GM21723 (cell line): ENCODE results near the gene PPARG.
"Not testable (repeated sequence)": the region's sequence is repeated elsewhere in the genome, so short reads cannot be mapped to it uniquely, and the experiment has no call there.

Experiments used
- ATAC-seq: cut with Tn5 transposase; IDR thresholded peaks from one replicate; pipeline ENCODE4 v1.9.1; 2021; ENCODE audit warnings: mild to moderate bottlenecking, moderate library complexity; ENCODE audit not compliant: unreplicated experiment

PPARG gene

DNA sequence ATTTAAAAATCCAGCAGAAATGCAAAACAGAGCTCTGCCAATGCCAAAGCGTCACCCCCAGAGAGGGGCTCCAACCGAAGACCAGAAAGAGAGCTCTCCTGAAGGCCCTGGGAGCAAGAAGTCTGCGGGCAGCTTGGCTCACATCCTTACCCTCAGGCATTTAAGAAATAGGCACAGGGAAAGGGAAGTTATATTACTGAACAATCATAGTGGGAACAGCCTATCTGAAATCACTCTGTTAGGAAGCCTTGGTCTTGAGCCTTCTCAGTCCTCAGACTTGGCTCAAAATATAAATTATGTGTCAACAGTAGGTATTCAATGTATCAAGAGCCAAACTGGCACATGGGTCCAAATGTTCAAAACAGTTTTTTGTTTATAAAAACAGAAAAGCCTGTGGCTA, 10.3 kb upstream of the PPARG start:
- no peak for ATAC-seq

GRCh38 chr3:12279591-12280326, 9.1 kb upstream of the PPARG start:
- no peak for ATAC-seq

DNA sequence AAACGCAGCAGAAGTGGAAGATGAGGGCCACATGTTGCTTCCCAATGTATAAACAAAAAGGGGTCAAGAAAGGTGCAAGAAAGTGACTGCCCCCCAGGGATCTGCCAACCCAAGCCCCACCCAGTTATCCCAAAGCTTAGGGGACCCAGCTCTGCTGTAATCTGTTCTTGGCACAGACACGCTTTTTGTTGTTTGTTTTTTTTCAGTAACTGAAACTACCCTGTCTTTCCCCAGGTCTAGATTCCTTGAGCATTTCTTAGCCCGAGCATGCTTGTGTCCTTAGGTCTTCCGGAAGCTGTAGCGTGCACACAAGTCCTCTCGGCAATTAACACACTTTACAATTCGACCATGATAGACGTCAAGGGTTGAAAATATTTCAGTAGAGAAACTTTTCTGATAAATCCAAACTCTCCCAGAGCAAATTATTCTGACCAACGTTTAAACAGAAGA, 8.5 kb upstream of the PPARG start:
- ATAC-seq = no peak

GRCh38 chr3:12284591-12284990, 4.3 kb upstream of the PPARG start:
- no peak for ATAC-seq

- no peak for ATAC-seq
Measured at GRCh38 chr3:12285003-12285555, 3.8 kb upstream of the PPARG start.

- ATAC-seq = not testable (repeated sequence)
Measured at GRCh38 chr3:12285779-12286178, 3.1 kb upstream of the PPARG start.

DNA sequence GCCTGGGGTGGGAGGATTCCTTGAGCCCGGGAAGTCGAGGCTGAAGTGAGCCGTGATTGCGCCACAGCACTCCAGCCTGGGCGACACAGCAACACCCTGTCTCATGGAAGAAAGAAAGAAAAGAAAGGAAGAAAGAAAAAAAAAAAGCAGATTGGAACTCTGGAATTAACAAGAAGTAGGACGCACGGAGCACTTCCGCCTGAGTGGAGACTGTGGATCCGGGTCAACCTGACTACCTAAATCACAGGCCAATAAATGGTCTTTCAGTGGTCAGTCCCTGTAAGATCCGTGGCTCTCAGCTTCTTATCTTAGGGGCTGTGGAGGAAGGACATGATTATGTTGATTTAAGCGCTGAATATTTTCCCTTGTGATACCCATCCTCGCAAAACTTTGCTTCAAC, 2.4 kb upstream of the PPARG start:
- ATAC-seq = no peak

DNA sequence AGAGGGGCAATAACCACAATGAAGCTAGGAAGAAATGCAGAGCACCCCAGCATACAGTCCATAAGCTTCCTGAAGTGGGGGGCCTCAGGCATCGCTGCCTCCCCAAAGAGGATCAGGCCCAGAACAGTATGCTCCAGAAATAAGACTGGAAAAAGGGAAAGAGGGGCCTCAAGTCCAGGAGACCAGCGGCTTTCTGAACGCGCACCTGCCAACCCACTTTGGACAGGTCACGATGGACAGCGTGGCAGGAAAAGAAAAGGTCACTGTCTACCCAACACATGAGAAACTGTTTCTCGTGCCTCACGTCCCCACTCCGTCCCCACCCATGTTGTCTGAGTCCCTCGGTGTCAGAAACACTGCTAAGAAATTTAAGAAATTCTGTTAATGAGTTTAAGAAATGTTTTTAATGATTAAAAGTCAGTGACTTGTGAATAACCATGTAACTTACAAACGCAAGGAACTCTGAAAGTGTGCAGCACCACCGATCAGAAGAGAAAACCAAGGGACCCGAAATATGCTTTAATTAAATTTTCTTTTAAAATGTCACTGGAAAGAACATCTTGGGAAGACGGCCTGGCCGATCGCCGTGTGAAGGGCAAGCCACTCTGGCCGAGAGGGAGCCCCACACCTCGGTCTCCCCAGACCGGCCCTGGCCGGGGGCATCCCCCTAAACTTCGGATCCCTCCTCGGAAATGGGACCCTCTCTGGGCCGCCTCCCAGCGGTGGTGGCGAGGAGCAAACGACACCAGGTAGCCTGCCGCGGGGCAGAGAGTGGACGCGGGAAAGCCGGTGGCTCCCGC, 1.7 kb upstream of the PPARG start:
- no peak for ATAC-seq

DNA sequence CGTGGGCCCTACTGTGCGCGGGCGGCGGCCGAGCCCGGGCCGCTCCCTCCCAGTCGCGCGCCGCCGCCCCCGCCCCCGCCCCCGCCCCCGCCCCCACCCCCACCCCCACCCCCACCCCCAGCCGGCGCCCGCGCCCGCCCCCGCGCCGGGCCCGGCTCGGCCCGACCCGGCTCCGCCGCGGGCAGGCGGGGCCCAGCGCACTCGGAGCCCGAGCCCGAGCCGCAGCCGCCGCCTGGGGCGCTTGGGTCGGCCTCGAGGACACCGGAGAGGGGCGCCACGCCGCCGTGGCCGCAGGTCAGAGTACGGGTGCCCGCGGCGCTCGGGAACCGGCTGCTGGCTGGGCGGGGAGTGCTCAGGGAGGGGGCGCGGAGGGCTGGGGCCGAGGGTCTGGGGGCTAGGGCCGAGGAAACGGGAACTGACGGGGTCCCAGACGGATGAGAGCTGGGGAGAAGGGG, 1.1 kb upstream of the PPARG start:
- ATAC-seq = no peak

DNA sequence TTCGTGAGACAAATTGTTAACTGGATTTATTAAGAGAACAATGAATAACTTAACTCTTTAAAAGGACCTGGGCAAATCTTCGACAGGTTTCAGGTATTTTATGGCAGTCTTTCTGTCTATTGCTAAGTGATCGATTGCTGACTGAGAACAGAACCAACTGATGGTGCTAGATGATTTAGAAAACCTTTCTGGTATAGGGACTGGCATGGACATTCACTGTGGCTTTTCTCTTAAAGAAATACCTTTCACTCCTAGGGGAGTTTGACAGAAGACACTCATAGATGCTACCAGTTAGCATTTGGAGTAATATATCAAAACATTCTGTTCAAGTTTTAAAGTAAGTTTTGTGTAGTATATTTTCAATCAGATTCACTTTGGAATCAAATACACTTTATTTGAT, 654 bp downstream of the PPARG start:
- no peak for ATAC-seq

DNA sequence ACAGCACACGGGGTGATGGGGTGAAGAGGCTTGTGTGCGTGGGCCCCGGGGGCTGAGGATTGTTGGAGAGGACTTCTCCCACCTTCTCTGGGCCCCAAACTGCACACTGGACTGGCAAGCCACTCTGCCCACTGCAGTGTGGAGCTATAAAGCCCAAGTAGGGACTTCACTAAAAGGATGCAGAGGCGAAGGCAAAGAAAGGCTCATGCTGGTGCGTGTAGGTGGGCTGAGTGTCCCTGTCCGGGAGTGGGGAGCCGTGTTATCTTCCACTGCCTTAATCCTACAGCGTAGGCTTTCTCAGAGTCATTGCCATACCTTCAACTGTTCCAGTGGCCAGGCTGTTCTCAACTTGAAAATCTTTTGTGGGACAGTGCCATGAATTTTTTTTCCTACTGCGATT, 3.9 kb downstream of the PPARG start:
- ATAC-seq = no peak

- ATAC-seq = no peak
Measured at GRCh38 chr3:12294885-12295580, 6.2 kb downstream of the PPARG start.

GRCh38 chr3:12296511-12296910, 7.6 kb downstream of the PPARG start:
- no peak for ATAC-seq

- ATAC-seq = no peak
Measured at GRCh38 chr3:12299026-12299425, 10.2 kb downstream of the PPARG start.

DNA sequence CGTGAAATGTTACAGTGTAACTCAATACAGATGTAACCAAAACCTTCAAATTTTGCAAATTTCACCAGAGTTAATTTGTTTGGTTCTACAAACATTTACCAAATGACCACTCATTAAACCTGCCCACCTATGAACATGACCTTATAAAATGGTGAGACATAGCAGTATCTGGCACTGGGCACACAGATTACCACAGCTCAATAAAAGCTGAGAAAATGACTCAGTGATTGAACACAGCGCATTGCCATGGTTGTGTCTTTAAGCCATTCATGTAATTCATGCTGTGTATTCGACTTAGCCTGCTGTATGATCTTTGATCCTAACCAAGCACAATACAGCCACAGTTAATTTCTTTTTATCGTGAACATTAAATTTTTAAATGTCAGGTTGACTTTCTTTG, 11.3 kb downstream of the PPARG start:
- no peak for ATAC-seq

- no peak for ATAC-seq
Measured at GRCh38 chr3:12301031-12301430, 12.2 kb downstream of the PPARG start.

GRCh38 chr3:12301513-12301912, 12.6 kb downstream of the PPARG start:
- no peak for ATAC-seq

DNA sequence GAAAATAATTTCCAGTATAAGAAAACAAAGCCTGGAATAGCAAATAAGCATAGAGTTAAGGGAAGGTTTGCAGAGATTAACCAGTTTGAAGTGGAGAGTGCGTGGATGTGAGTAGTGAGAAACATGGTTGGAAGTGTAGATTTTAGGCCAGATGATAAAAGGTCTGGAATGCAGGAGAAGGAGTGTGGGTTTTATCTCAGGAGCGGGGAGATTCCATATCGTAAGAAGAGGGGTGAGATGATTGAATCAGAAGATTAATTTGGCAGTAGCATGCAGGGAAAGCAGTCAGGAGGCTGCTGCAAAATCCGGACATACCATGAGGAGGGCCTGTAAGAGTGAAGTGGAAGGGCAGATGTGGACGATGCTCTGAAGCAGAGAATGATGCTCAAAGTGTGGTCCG, 13.7 kb downstream of the PPARG start:
- no peak for ATAC-seq

GRCh38 chr3:12303534-12303933, 14.7 kb downstream of the PPARG start:
- ATAC-seq = no peak

- ATAC-seq = no peak
Measured at GRCh38 chr3:12303993-12304392, 15.1 kb downstream of the PPARG start.

- no peak for ATAC-seq
Measured at GRCh38 chr3:12307136-12307535, 18.3 kb downstream of the PPARG start.
